ENCODE data around the gene C2orf92.

GRCh38 chr2:97659256-97660043, 10.1 kb upstream of the C2orf92 start:
- no peak for TF ChIP-seq CTCF (IDR thresholded peaks at IDR 0.05)
- TF ChIP-seq POLR2A (IDR thresholded peaks at IDR 0.05) = no peak
- no peak for TF ChIP-seq EP300 (IDR thresholded peaks at IDR 0.05)
- no peak for TF ChIP-seq POLR2AphosphoS5 (IDR thresholded peaks at IDR 0.05)
